T-helper 9 cell (primary cell): ENCODE measurements around the gene DBX2.
"Not testable (repeated sequence)": the region's sequence is repeated elsewhere in the genome, so short reads cannot be mapped to it uniquely, and the experiment has no call there.

Source experiments
- DNase-seq: peaks from one replicate; pipeline ENCODE4 v3.0.0-alpha.2; 2020
- total RNA-seq, 2 donors: gene quantifications; one replicate each; lab custom pipeline; 2026; lab: John Stamatoyannopoulos, UW

DBX2 gene
- 0 reads per million in 2 donors for total RNA-seq

- DNase-seq, result no peak
Observed at GRCh38 chr12:45050751-45051571, at the start of gene DBX2. TSS of gene DBX2 (minus strand) at chr12:45051099. CDS start at chr12:45050927, 172 bp downstream.

- no peak for DNase-seq
Observed at GRCh38 chr12:45098766-45099165, 47.9 kb upstream of the DBX2 start.

- DNase-seq, result not testable (repeated sequence)
Observed at GRCh38 chr12:45095417-45095816, 44.5 kb upstream of the DBX2 start.

- DNase-seq, result no peak
Observed at GRCh38 chr12:45093051-45093450, 42.2 kb upstream of the DBX2 start.

GRCh38 chr12:45089411-45090075 is 38.6 kb upstream of the DBX2 start:
- DNase-seq, result no peak

GRCh38 chr12:45088608-45089007 is 37.7 kb upstream of the DBX2 start:
- DNase-seq, result no peak

- DNase-seq, result not testable (repeated sequence)
Observed at GRCh38 chr12:45084248-45084647, 33.3 kb upstream of the DBX2 start.

- DNase-seq, result no peak
Observed at GRCh38 chr12:45077251-45077650, 26.4 kb upstream of the DBX2 start.

GRCh38 chr12:45076417-45077026 is 25.6 kb upstream of the DBX2 start:
- no peak for DNase-seq

GRCh38 chr12:45075587-45076282 is 24.8 kb upstream of the DBX2 start:
- no peak for DNase-seq

GRCh38 chr12:45065125-45065626 is 14.3 kb upstream of the DBX2 start:
- no peak for DNase-seq

GRCh38 chr12:45060976-45061375 is 10.1 kb upstream of the DBX2 start:
- DNase-seq, result no peak

- DNase-seq, result no peak
Observed at GRCh38 chr12:45051572-45052125, 750 bp upstream of the DBX2 start.

- no peak for DNase-seq
Observed at GRCh38 chr12:45049912-45050750, 768 bp downstream of the DBX2 start.

- DNase-seq, result no peak
Observed at GRCh38 chr12:45042599-45042998, 8.3 kb downstream of the DBX2 start.

GRCh38 chr12:45040977-45041376 is 9.9 kb downstream of the DBX2 start:
- DNase-seq, result no peak

GRCh38 chr12:45039757-45040156 is 11.1 kb downstream of the DBX2 start:
- DNase-seq, result no peak

GRCh38 chr12:45034861-45035265 is 16.0 kb downstream of the DBX2 start:
- no peak for DNase-seq

GRCh38 chr12:45017916-45018315 is 33.0 kb downstream of the DBX2 start:
- no peak for DNase-seq

GRCh38 chr12:45014396-45014795 is 36.5 kb downstream of the DBX2 start:
- DNase-seq, result no peak

GRCh38 chr12:45012749-45013148 is 38.1 kb downstream of the DBX2 start:
- DNase-seq, result no peak

- DNase-seq, result no peak
Observed at GRCh38 chr12:45010059-45010458, 40.8 kb downstream of the DBX2 start.
